ENCODE data around the gene MOB3B.
"Not testable (repeated sequence)": the region's sequence is repeated elsewhere in the genome, so short reads cannot be mapped to it uniquely, and the experiment has no call there.

The MOB3B gene

GRCh38 chr9:27468462-27469110, 61.0 kb downstream of the MOB3B start:
- H3K4me3 ChIP-seq (ENCODE audit: low read depth, low read length), result no peak overlapping the region
- no peak for DNase-seq (ENCODE audit: low read depth)
- TF ChIP-seq CTCF (IDR thresholded peaks at IDR 0.05; ENCODE audit: insufficient read depth, low read depth, low read length, missing control alignments), result no peak

- TF ChIP-seq CTCF (IDR thresholded peaks at IDR 0.05; ENCODE audit: insufficient read depth, low read depth, low read length, missing control alignments), result no peak
- DNase-seq (ENCODE audit: low read depth), result no peak
- H3K4me3 ChIP-seq (ENCODE audit: low read depth, low read length), result no peak overlapping the region
These were observed 61.6 kb downstream of the MOB3B start for GRCh38 chr9:27468000-27468399.

GRCh38 chr9:27467486-27467885, 62.1 kb downstream of the MOB3B start:
- TF ChIP-seq CTCF (IDR thresholded peaks at IDR 0.05; ENCODE audit: insufficient read depth, low read depth, low read length, missing control alignments), result no peak
- no peak overlapping the region for H3K4me3 ChIP-seq (ENCODE audit: low read depth, low read length)
- DNase-seq (ENCODE audit: low read depth), result no peak

GRCh38 chr9:27466516-27466915, 63.1 kb downstream of the MOB3B start:
- not testable (repeated sequence) for DNase-seq (ENCODE audit: low read depth)

GRCh38 chr9:27464950-27465349, 64.7 kb downstream of the MOB3B start:
- not testable (repeated sequence) for H3K4me3 ChIP-seq (ENCODE audit: low read depth, low read length); DNase-seq (ENCODE audit: low read depth)

More at GRCh38 chr9:27466516-27466915, 63.1 kb downstream of the MOB3B start:
- H3K4me3 ChIP-seq (ENCODE audit: low read depth, low read length), result not testable (repeated sequence)

GRCh38 chr9:27462846-27463245, 66.8 kb downstream of the MOB3B start:
- TF ChIP-seq CTCF (IDR thresholded peaks at IDR 0.05; ENCODE audit: insufficient read depth, low read depth, low read length, missing control alignments), result no peak

GRCh38 chr9:27462434-27462833, 67.2 kb downstream of the MOB3B start:
- TF ChIP-seq CTCF (IDR thresholded peaks at IDR 0.05; ENCODE audit: insufficient read depth, low read depth, low read length, missing control alignments), result no peak
- no peak for DNase-seq (ENCODE audit: low read depth)
- H3K4me3 ChIP-seq (ENCODE audit: low read depth, low read length), result no peak overlapping the region

More at GRCh38 chr9:27462846-27463245, 66.8 kb downstream of the MOB3B start:
- H3K4me3 ChIP-seq (ENCODE audit: low read depth, low read length), result no peak overlapping the region
- DNase-seq (ENCODE audit: low read depth), result no peak

- TF ChIP-seq CTCF (IDR thresholded peaks at IDR 0.05; ENCODE audit: insufficient read depth, low read depth, low read length, missing control alignments), result no peak
- DNase-seq (ENCODE audit: low read depth), result no peak
These were observed 69.2 kb downstream of the MOB3B start for GRCh38 chr9:27460226-27461023.

More at GRCh38 chr9:27460226-27461023, 69.2 kb downstream of the MOB3B start:
- no peak overlapping the region for H3K4me3 ChIP-seq (ENCODE audit: low read depth, low read length)
